Sciatic nerve (tissue), 2 donors: Measurements from ENCODE around the gene MT2A. TPM values are rescaled to one million over a fixed set of nuclear protein-coding genes. Genes with fewer than 3 reads are reported as not detected.

Source experiments
- ATAC-seq: fragments of 200-7000 bp; cut with Tn5 transposase; one replicate; pipeline ENCODE4 v1.9.1; 2020; ENCODE audit warnings: mild to moderate bottlenecking, moderate library complexity
- DNase-seq: peaks from one replicate; pipeline ENCODE4 v3.0.0-alpha.2; 2020; ENCODE audit warnings: low spot score
- intact Hi-C: fragments of 100-400 bp; cut with DNase I; formaldehyde crosslinking; loops from one replicate; pipeline ENCODE4 v1.14.2; 2022
- total RNA-seq: library from RNA; stranded (reverse); fragmentation: NEBNext Ultra II Directional; extraction: Animal tissue kit (Norgen Biotek cat#: 25700); gene quantifications from one replicate; pipeline ENCODE4 v1.2.1, GENCODE V29; 2021
- donor health status: DM: no; HTN: no; CAD: no.
- donor health status: DM: no; HTN: no; CAD: no.

The MT2A gene
- total RNA-seq, 1 donor from 2014 or later: 163 TPM

GRCh38 chr16:56649820-56650219 is 41.4 kb downstream of the MT2A start:
- intact Hi-C loops: no loop called here

GRCh38 chr16:56651586-56651985 is 43.2 kb downstream of the MT2A start, which contains the start of gene MT1B:
TSS of gene MT1B (plus strand) at chr16:56651886. CDS start at chr16:56651954, 68 bp downstream.
- intact Hi-C loops: no loop called here
- ATAC-seq (no peak), DNase-seq (no peak)

More at GRCh38 chr16:56649820-56650219, 41.4 kb downstream of the MT2A start:
- no peak for ATAC-seq
- DNase-seq: no peak

- no peak for DNase-seq
- no peak for ATAC-seq
Measured at GRCh38 chr16:56652600-56652999, 44.2 kb downstream of the MT2A start.

GRCh38 chr16:56653218-56653617 is 44.8 kb downstream of the MT2A start:
- ATAC-seq: no peak
- intact Hi-C loops: no loop called here
- no peak for DNase-seq

More at GRCh38 chr16:56652600-56652999, 44.2 kb downstream of the MT2A start:
- intact Hi-C loops: no loop called here

DNA sequence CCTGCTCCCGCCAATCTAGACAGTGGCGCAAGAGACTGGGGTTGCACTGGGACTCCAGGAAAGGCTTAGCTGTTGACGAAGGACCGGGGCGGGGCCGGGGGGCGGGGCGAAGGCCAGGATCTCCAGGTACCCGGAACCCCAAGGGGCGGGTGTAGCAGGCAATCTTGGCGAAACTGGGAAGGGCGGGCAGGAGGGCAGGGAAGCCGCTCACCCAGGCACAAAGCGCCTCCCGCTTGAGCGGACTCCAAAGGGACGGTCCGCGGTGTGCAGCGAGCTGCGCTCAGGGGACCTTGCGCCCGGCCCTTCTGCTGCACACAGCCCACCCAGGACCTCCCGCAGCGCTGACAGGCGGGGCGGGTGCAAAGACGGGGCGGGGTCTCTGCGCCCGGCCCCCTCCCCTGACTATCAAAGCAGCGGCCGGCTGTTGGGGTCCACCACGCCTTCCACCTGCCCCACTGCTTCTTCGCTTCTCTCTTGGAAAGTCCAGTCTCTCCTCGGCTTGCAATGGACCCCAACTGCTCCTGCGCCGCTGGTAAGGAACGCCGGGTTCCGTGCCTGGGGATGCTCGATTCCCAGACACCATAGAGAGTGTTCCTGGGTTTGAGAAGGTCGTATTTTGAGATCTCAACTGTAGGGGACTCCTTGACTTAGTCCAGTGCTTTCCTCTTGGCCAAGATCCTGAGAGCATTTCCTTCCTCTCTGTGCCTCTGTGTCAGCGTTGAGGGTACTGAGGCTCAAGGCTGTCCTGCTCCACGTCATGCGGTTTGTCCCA is 49.4 kb downstream of the MT2A start, which contains the start of gene MT1F:
Gene MT1F (plus strand): TSS at position 405 of the 772 bp plus-strand sequence. CDS start 100 bp downstream, at position 505.
- peak; percentile 79 for ATAC-seq
- intact Hi-C loops: no loop called here
- peak; percentile 77 for DNase-seq

DNA sequence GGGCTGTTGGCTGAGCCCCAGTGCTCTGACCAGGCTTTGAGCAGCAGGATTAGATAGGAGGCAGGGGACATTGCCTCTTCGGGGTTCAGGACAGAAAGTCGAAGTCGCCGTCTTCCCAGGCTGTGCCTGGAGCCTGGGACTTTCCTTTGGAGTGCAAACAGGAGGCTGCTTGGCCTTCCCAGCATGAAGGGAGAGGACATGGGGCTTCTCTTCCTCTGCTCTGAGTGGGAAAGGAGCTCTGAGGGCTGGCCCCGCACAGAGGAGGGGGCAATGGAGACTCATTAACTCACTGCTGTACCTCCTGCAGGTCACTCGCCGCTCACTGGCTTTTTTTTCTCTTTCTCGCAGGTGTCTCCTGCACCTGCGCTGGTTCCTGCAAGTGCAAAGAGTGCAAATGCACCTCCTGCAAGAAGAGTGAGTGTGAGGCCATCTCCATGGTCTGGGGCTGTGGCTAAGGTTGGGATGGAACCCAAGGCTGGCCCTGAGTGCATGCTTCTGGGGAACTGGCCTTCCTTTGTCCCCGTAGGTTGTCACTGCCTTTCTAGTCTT is 50.0 kb downstream of the MT2A start:
- DNase-seq (no peak), ATAC-seq (no peak)
- intact Hi-C loops: no loop called here

Other genes with a start within 250 kb of the MT2A start
- 152 TPM for gene AMFR, start 183.0 kb upstream of the MT2A start, total RNA-seq
- gene NUDT21, start 157.3 kb upstream of the MT2A start, total RNA-seq: 91.3 TPM
- 35.9 TPM for gene OGFOD1, start 157.0 kb upstream of the MT2A start, total RNA-seq
- 110 TPM for gene BBS2, start 88.6 kb upstream of the MT2A start, total RNA-seq
- not detected for gene MT4, start 43.5 kb upstream of the MT2A start, total RNA-seq
- 94.5 TPM for gene MT3, start 19.1 kb upstream of the MT2A start, total RNA-seq
- 44.7 TPM for gene MT1E, start 17.2 kb downstream of the MT2A start, total RNA-seq
- 6.7 TPM for gene MT1M, start 24.1 kb downstream of the MT2A start, total RNA-seq
- gene MT1A, start 30.1 kb downstream of the MT2A start, total RNA-seq: 1.8 TPM
- gene MT1B, start 43.3 kb downstream of the MT2A start, total RNA-seq: not detected
- 6.2 TPM for gene MT1F, start 49.4 kb downstream of the MT2A start, total RNA-seq
- gene MT1G, start 59.5 kb downstream of the MT2A start, total RNA-seq: 2.5 TPM
- not detected for gene MT1H, start 61.2 kb downstream of the MT2A start, total RNA-seq
- gene MT1X, start 73.9 kb downstream of the MT2A start, total RNA-seq: 21.9 TPM
- 74.0 TPM for gene NUP93, start 121.5 kb downstream of the MT2A start, total RNA-seq